Right cardiac atrium (tissue), 5 donors: ENCODE measurements around the gene PGAP6. TPM values are rescaled to one million over a fixed set of nuclear protein-coding genes. Genes with fewer than 3 reads are reported as not detected.
A peak's percentile ranks its signal among the peaks of the same experiment; 100 is the strongest.

Source experiments
- ATAC-seq, 2 donors: fragments of 200-7000 bp; cut with Tn5 transposase; one replicate each; pipeline versions ENCODE4 v1.8.0 to v1.9.1; 2020; ENCODE audit warnings: moderate library complexity in 2 of 2, mild to moderate bottlenecking in 1 of 2
- DNase-seq, 3 donors: peaks; one replicate each; pipeline ENCODE4 v3.0.0-alpha.2; 2020
- H3K27ac ChIP-seq: one replicate; pipeline ENCODE4 v1.5.1; 2013; ENCODE audit warnings: mild to moderate bottlenecking, low read length, control low read depth, moderate library complexity
- H3K27me3 ChIP-seq: one replicate; pipeline ENCODE4 v1.6.1; 2013; ENCODE audit not compliant: control insufficient read depth, insufficient read depth
- H3K4me1 ChIP-seq: one replicate; pipeline ENCODE4 v1.6.1; 2013; ENCODE audit warnings: low read length; ENCODE audit not compliant: control insufficient read depth, insufficient read depth
- H3K4me3 ChIP-seq: one replicate; pipeline ENCODE4 v1.5.1; 2013; ENCODE audit warnings: low read length, control low read depth
- H3K9me3 ChIP-seq: one replicate; pipeline ENCODE4 v1.6.1; 2013; ENCODE audit warnings: low read length; ENCODE audit not compliant: control insufficient read depth
- WGBS: extraction: QIAGEN DNeasy Blood & Tissue Kit; methylation state at CpG from one replicate; pipeline ENCODE4 v1.1.7; 2013; 5-methylcytosine and 5-hydroxymethylcytosine counted together
- intact Hi-C, 4 donors: fragments of 100-400 bp; cut with DNase I; formaldehyde crosslinking; loops; one replicate each; pipeline versions ENCODE4 v1.11.0 to v1.14.0; 2022 to 2023
- long read RNA-seq, 4 donors: library from polyadenylated mRNA; unstranded; transcript quantifications; one replicate each; pipeline ENCODE4 v2.0.0, GENCODE V29; 2020 to 2021
- polyA plus RNA-seq: library from polyadenylated mRNA; stranded (reverse); fragments of 200-250 nt; gene quantifications from one replicate; pipeline ENCODE4 v1.2.3, GENCODE V29; 2013
- total RNA-seq, 4 donors: library from RNA; stranded (reverse); fragmentation: NEBNext Ultra II Directional; extraction: Animal tissue kit (Norgen Biotek cat#: 25700); gene quantifications; one replicate each; pipeline ENCODE4 v1.2.1, GENCODE V29; 2021
- donor health status: healthy with polysubstance abuse.
- donor health status: DM: no; HTN: yes; CAD: no.
- donor health status: DM: no; HTN: no; CAD: no.
- donor health status: DM: no; HTN: yes; CAD: no; lungs with severe emphysema.
- donor health status: DM: yes; HTN: yes; CAD: no.

The PGAP6 gene
- total RNA-seq (10 to 100 TPM; 28.0 to 39.5 (median 34.8) TPM), polyA plus RNA-seq (33.2 TPM)
- long read RNA-seq, donor 1, transcript TMEM8A-204 (13 exons, 3,691 nt), result major isoform, 66 of 116 reads
- long read RNA-seq, donor 1, partial matches to known transcripts, result 34 of 116 reads
- long read RNA-seq, donor 1, other reads (novel, unspliced or antisense), result 16 of 116 reads
- long read RNA-seq, donor 2, transcript TMEM8A-204 (13 exons, 3,691 nt), result major isoform, 60 of 79 reads
- long read RNA-seq, donor 2, partial matches to known transcripts, result 11 of 79 reads
- long read RNA-seq, donor 2, other reads (novel, unspliced or antisense), result 8 of 79 reads
- long read RNA-seq, donor 3, partial matches to known transcripts, result 48 of 56 reads
- long read RNA-seq, donor 3, other reads (novel, unspliced or antisense), result 7 of 56 reads
- long read RNA-seq, donor 4, transcript TMEM8A-204 (13 exons, 3,691 nt), result major isoform, 65 of 84 reads
- long read RNA-seq, donor 4, partial matches to known transcripts, result 8 of 84 reads
- long read RNA-seq, donor 4, other reads (novel, unspliced or antisense), result 11 of 84 reads

GRCh38 chr16:381789-382717, at the start of gene PGAP6:
Gene PGAP6, minus strand, starts transcription at chr16:381978. Its CDS starts 157 bp downstream, at chr16:381821.
- H3K4me1 ChIP-seq, result no peaks in the 10 kb centered on the region
- H3K27me3 ChIP-seq, result no peaks in the 10 kb centered on the region
- no peaks in the 10 kb centered on the region for H3K9me3 ChIP-seq
- DNase-seq (peak; percentile 61 to 89 (median 84)), ATAC-seq (peak; percentile 49 to 69)
- H3K4me3 ChIP-seq, result peak within 1 kb of the TSS; percentile 97
- intact Hi-C loops, result no loop called here
- H3K27ac ChIP-seq, result peak within 1 kb of the TSS; percentile 73
- WGBS, result under 1% methylated on average over 121 of the region's 123 CpGs

GRCh38 chr16:430904-431303, 49.1 kb upstream of the PGAP6 start:
- ATAC-seq, result no peak
- intact Hi-C loops, result no loop called here
- H3K4me1 ChIP-seq, result peaks cover 1% of the 10 kb centered on the region
- H3K4me3 ChIP-seq, result no peak overlapping the region
- H3K27me3 ChIP-seq, result no peaks in the 10 kb centered on the region
- no peaks in the 10 kb centered on the region for H3K9me3 ChIP-seq
- H3K27ac ChIP-seq, result no peak overlapping the region
- 95% methylated on average over 7 of the region's 7 CpGs for WGBS
- DNase-seq, result no peak

- intact Hi-C loops, result no loop called here
- Histone ChIP-seq H3K9me3 (no peaks in the 10 kb centered on the region), H3K4me3 (peak overlapping the region; percentile 97), H3K27ac (no peak overlapping the region), H3K27me3 (no peaks in the 10 kb centered on the region), H3K4me1 (peaks cover 6% of the 10 kb centered on the region)
- DNase-seq (peak in 1 of 3 donors; percentile 0), ATAC-seq (no peak)
- 29% methylated on average over 10 of the region's 10 CpGs for WGBS
Observed at GRCh38 chr16:427250-427649, 45.5 kb upstream of the PGAP6 start.

- Histone ChIP-seq H3K27me3 (no peaks in the 10 kb centered on the region), H3K9me3 (no peaks in the 10 kb centered on the region), H3K27ac (no peak overlapping the region), H3K4me1 (peaks cover 6% of the 10 kb centered on the region), H3K4me3 (peak overlapping the region; percentile 97)
- intact Hi-C loops, result no loop called here
- ATAC-seq (no peak), DNase-seq (peak in 2 of 3 donors; percentile 22 to 69)
- whole genome bisulfite sequencing, result 6% methylated on average over 13 of the region's 13 CpGs
Observed at GRCh38 chr16:426906-427249, 45.1 kb upstream of the PGAP6 start.

GRCh38 chr16:426115-426905, 44.5 kb upstream of the PGAP6 start:
- Histone ChIP-seq H3K27me3 (no peaks in the 10 kb centered on the region), H3K27ac (peak overlapping the region; percentile 81), H3K4me1 (peaks cover 6% of the 10 kb centered on the region), H3K9me3 (no peaks in the 10 kb centered on the region), H3K4me3 (peak overlapping the region; percentile 97)
- intact Hi-C loops, result no loop called here
- DNase-seq (peak; percentile 36 to 72 (median 71)), ATAC-seq (no peak)
- WGBS, result under 1% methylated on average over 97 of the region's 97 CpGs

- intact Hi-C loops, result no loop called here
Observed at GRCh38 chr16:425740-426114, 43.9 kb upstream of the PGAP6 start.

GRCh38 chr16:425082-425718, 43.4 kb upstream of the PGAP6 start, which contains the start of gene RAB11FIP3:
Gene RAB11FIP3, plus strand, starts transcription at chr16:425649. Its CDS starts 358 bp downstream, at chr16:426007.
- ATAC-seq (peak; percentile 93 to 94), DNase-seq (peak; percentile 86 to 95 (median 93))
- Histone ChIP-seq H3K4me1 (peaks cover 6% of the 10 kb centered on the region), H3K9me3 (no peaks in the 10 kb centered on the region), H3K27ac (peak within 1 kb of the TSS; percentile 91), H3K27me3 (no peaks in the 10 kb centered on the region), H3K4me3 (peak within 1 kb of the TSS; percentile 97)
- intact Hi-C loops, result no loop called here
- WGBS, result under 1% methylated on average over 77 of the region's 77 CpGs

More at GRCh38 chr16:425740-426114, 43.9 kb upstream of the PGAP6 start:
- Histone ChIP-seq H3K9me3 (no peaks in the 10 kb centered on the region), H3K27ac (peak overlapping the region; percentile 81), H3K27me3 (no peaks in the 10 kb centered on the region), H3K4me1 (peaks cover 6% of the 10 kb centered on the region), H3K4me3 (peak overlapping the region; percentile 97)
- ATAC-seq (no peak), DNase-seq (peak in 2 of 3 donors; percentile 63 to 73)
- under 1% methylated on average over 63 of the region's 63 CpGs for WGBS

GRCh38 chr16:424623-425081, 42.9 kb upstream of the PGAP6 start:
- intact Hi-C loops, result no loop called here
- peak overlapping the region; percentile 97 for H3K4me3 ChIP-seq
- peak overlapping the region; percentile 91 for H3K27ac ChIP-seq
- DNase-seq, result peak; percentile 57 to 88 (median 82)
- ATAC-seq, result peak; percentile 36 to 66
- WGBS, result 4% methylated on average over 31 of the region's 31 CpGs
- peaks cover 6% of the 10 kb centered on the region for H3K4me1 ChIP-seq
- no peaks in the 10 kb centered on the region for H3K27me3 ChIP-seq
- H3K9me3 ChIP-seq, result no peaks in the 10 kb centered on the region

GRCh38 chr16:424033-424622, 42.4 kb upstream of the PGAP6 start:
- Histone ChIP-seq H3K4me3 (peak overlapping the region; percentile 21), H3K27ac (peak overlapping the region; percentile 91), H3K27me3 (no peaks in the 10 kb centered on the region), H3K9me3 (no peaks in the 10 kb centered on the region), H3K4me1 (peaks cover 6% of the 10 kb centered on the region)
- 14% methylated on average over 20 of the region's 20 CpGs for whole genome bisulfite sequencing
- intact Hi-C loops, result no loop called here
- ATAC-seq, result peak; percentile 80 to 85
- DNase-seq, result peak; percentile 69 to 80 (median 79)
